Measurements from ENCODE around the gene APCS.

APCS gene

GRCh38 chr1:159587461-159587951 lies at the start of gene APCS:
Gene APCS, plus strand, starts transcription at chr1:159587826. Its CDS starts 96 bp downstream, at chr1:159587922.
- DNase-seq (ENCODE audit: low read depth, low spot score), result no peak
- no peak within 1 kb of the TSS for H3K27ac ChIP-seq

- H3K27ac ChIP-seq, result no peak overlapping the region
- no peak for DNase-seq (ENCODE audit: low read depth, low spot score)
Measured at GRCh38 chr1:159548126-159548525, 39.5 kb upstream of the APCS start.

- DNase-seq (ENCODE audit: low read depth, low spot score), result no peak
- no peak overlapping the region for H3K27ac ChIP-seq
Measured at GRCh38 chr1:159554261-159554660, 33.4 kb upstream of the APCS start.

GRCh38 chr1:159554696-159555095 lies 32.9 kb upstream of the APCS start:
- H3K27ac ChIP-seq, result no peak overlapping the region
- no peak for DNase-seq (ENCODE audit: low read depth, low spot score)

GRCh38 chr1:159556931-159557369 lies 30.7 kb upstream of the APCS start:
- H3K27ac ChIP-seq, result no peak overlapping the region
- DNase-seq (ENCODE audit: low read depth, low spot score), result no peak

- DNase-seq (ENCODE audit: low read depth, low spot score), result no peak
- H3K27ac ChIP-seq, result no peak overlapping the region
Measured at GRCh38 chr1:159560599-159560998, 27.0 kb upstream of the APCS start.

- no peak for DNase-seq (ENCODE audit: low read depth, low spot score)
- no peak overlapping the region for H3K27ac ChIP-seq
Measured at GRCh38 chr1:159561497-159561896, 26.1 kb upstream of the APCS start.

GRCh38 chr1:159562680-159563079 lies 24.9 kb upstream of the APCS start:
- DNase-seq (ENCODE audit: low read depth, low spot score), result no peak
- no peak overlapping the region for H3K27ac ChIP-seq

GRCh38 chr1:159577446-159577845 lies 10.2 kb upstream of the APCS start:
- DNase-seq (ENCODE audit: low read depth, low spot score), result no peak

GRCh38 chr1:159580340-159580739 lies 7.3 kb upstream of the APCS start:
- no peak for DNase-seq (ENCODE audit: low read depth, low spot score)
- H3K27ac ChIP-seq, result no peak overlapping the region

More at GRCh38 chr1:159577446-159577845, 10.2 kb upstream of the APCS start:
- no peak overlapping the region for H3K27ac ChIP-seq

- DNase-seq (ENCODE audit: low read depth, low spot score), result no peak
- no peak overlapping the region for H3K27ac ChIP-seq
Measured at GRCh38 chr1:159581422-159581821, 6.2 kb upstream of the APCS start.

- no peak for DNase-seq (ENCODE audit: low read depth, low spot score)
- H3K27ac ChIP-seq, result no peak overlapping the region
Measured at GRCh38 chr1:159584536-159584935, 3.1 kb upstream of the APCS start.

GRCh38 chr1:159591981-159592380 lies 4.4 kb downstream of the APCS start:
- H3K27ac ChIP-seq, result no peak overlapping the region

GRCh38 chr1:159594625-159595405 lies 7.2 kb downstream of the APCS start:
- DNase-seq (ENCODE audit: low read depth, low spot score), result no peak
- no peak overlapping the region for H3K27ac ChIP-seq

More at GRCh38 chr1:159591981-159592380, 4.4 kb downstream of the APCS start:
- DNase-seq (ENCODE audit: low read depth, low spot score), result no peak

- peak overlapping the region; percentile 74 for H3K27ac ChIP-seq
- DNase-seq (ENCODE audit: low read depth, low spot score), result peak; percentile 67
Measured at GRCh38 chr1:159598196-159598595, 10.6 kb downstream of the APCS start.

- DNase-seq (ENCODE audit: low read depth, low spot score), result no peak
- H3K27ac ChIP-seq, result no peak overlapping the region
Measured at GRCh38 chr1:159600894-159601293, 13.3 kb downstream of the APCS start.

GRCh38 chr1:159602501-159602999 lies 14.9 kb downstream of the APCS start:
- no peak overlapping the region for H3K27ac ChIP-seq
- no peak for DNase-seq (ENCODE audit: low read depth, low spot score)

- no peak for DNase-seq (ENCODE audit: low read depth, low spot score)
- H3K27ac ChIP-seq, result no peak overlapping the region
Measured at GRCh38 chr1:159612211-159612885, 24.7 kb downstream of the APCS start.

GRCh38 chr1:159632922-159633321 lies 45.3 kb downstream of the APCS start:
- DNase-seq (ENCODE audit: low read depth, low spot score), result no peak
- H3K27ac ChIP-seq, result no peak overlapping the region
